ENCODE results near the gene BRD3. TPM values are rescaled to one million over a fixed set of nuclear protein-coding genes. Genes with fewer than 3 reads are reported as not detected.

Gene BRD3
- total RNA-seq, 1 experiment from 2014 or later, result 2.5 TPM

Other genes with a start within 250 kb of the BRD3 start
- 4.5 and 6.1 TPM in 2 replicates for gene VAV2, start 75.7 kb downstream of the BRD3 start, total RNA-seq (2014; rRNA removed; shearing (Covaris generic))
- gene BRD3OS, start 42.5 kb downstream of the BRD3 start, total RNA-seq (2014; rRNA removed; shearing (Covaris generic)), result 23.1 and 26.4 TPM in 2 replicates
- 26.4 and 30.7 TPM in 2 replicates for gene WDR5, start 68.1 kb upstream of the BRD3 start, total RNA-seq (2014; rRNA removed; shearing (Covaris generic))
- not detected in 2 replicates for gene RNU6ATAC, start 96.5 kb upstream of the BRD3 start, total RNA-seq (2014; rRNA removed; shearing (Covaris generic))